Measurements from ENCODE around the gene GUCY2D.
A peak's percentile ranks its signal among the peaks of the same experiment; 100 is the strongest.
"Not testable (repeated sequence)": the region's sequence is repeated elsewhere in the genome, so short reads cannot be mapped to it uniquely, and the experiment has no call there.

GUCY2D gene

DNA sequence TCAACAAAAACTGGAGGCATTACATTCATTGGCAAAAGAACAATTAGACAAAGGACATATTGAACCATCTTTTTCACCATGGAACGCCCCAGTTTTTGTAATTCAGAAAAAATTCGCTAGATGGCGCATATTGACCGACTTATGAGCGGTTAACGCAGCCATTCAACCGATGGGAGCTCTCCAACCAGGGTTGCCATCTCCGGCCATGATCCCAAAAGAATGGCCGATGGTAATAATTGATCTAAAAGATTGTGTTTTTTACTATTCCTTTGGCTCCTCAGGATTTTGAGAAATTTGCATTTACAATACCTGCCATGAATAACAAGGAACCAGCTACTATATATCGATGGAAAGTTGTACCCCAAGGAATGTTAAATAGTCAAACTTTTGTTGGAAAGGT is 57.9 kb downstream of the GUCY2D start:
- Histone ChIP-seq H3K9ac (ENCODE audit: low read length) (no peak overlapping the region), H3K9me3 (ENCODE audit: control insufficient read depth, insufficient read depth, low read depth, low read length) (no peaks in the 10 kb centered on the region), H3K36me3 (ENCODE audit: control insufficient read depth, insufficient read depth, low read length) (no peaks in the 10 kb centered on the region), H3K4me1 (ENCODE audit: control insufficient read depth, insufficient read depth, low read length) (peaks cover 36% of the 10 kb centered on the region), H3K27ac (ENCODE audit: low read depth, low read length) (no peak overlapping the region), H3K27me3 (ENCODE audit: control insufficient read depth, insufficient read depth, low read length) (peaks cover 67% of the 10 kb centered on the region), H3K4me3 (ENCODE audit: low read depth, low read length) (no peak overlapping the region)

GRCh38 chr17:8061851-8062250 is 59.4 kb downstream of the GUCY2D start:
- not testable (repeated sequence) for H3K9me3 ChIP-seq (ENCODE audit: control insufficient read depth, insufficient read depth, low read depth, low read length); H3K36me3 ChIP-seq (ENCODE audit: control insufficient read depth, insufficient read depth, low read length)
- Histone ChIP-seq H3K4me3 (ENCODE audit: low read depth, low read length) (peak overlapping the region; percentile 66; the same call in 1 of the 2 replicates), H3K9ac (ENCODE audit: low read length) (peak overlapping the region; percentile 77), H3K27ac (ENCODE audit: low read depth, low read length) (peak overlapping the region; percentile 35; the same call in 1 of the 2 replicates), H3K27me3 (ENCODE audit: control insufficient read depth, insufficient read depth, low read length) (peaks cover 61% of the 10 kb centered on the region), H3K4me1 (ENCODE audit: control insufficient read depth, insufficient read depth, low read length) (peaks cover 36% of the 10 kb centered on the region)

GRCh38 chr17:8062435-8062806 is 60.0 kb downstream of the GUCY2D start:
- no peaks in the 10 kb centered on the region for H3K36me3 ChIP-seq (ENCODE audit: control insufficient read depth, insufficient read depth, low read length)
- H3K27ac ChIP-seq (ENCODE audit: low read depth, low read length), result no peak overlapping the region; the same call in 1 of the 2 replicates
- peaks cover 60% of the 10 kb centered on the region for H3K27me3 ChIP-seq (ENCODE audit: control insufficient read depth, insufficient read depth, low read length)
- peak overlapping the region; percentile 66 for H3K4me3 ChIP-seq (ENCODE audit: low read depth, low read length)
- H3K4me1 ChIP-seq (ENCODE audit: control insufficient read depth, insufficient read depth, low read length), result peaks cover 41% of the 10 kb centered on the region
- peak overlapping the region; percentile 77 for H3K9ac ChIP-seq (ENCODE audit: low read length)
- no peaks in the 10 kb centered on the region for H3K9me3 ChIP-seq (ENCODE audit: control insufficient read depth, insufficient read depth, low read depth, low read length)

- Histone ChIP-seq H3K9me3 (ENCODE audit: control insufficient read depth, insufficient read depth, low read depth, low read length) (no peaks in the 10 kb centered on the region), H3K4me1 (ENCODE audit: control insufficient read depth, insufficient read depth, low read length) (peaks cover 39% of the 10 kb centered on the region), H3K27ac (ENCODE audit: low read depth, low read length) (no peak overlapping the region), H3K4me3 (ENCODE audit: low read depth, low read length) (peak overlapping the region; percentile 66), H3K27me3 (ENCODE audit: control insufficient read depth, insufficient read depth, low read length) (peaks cover 63% of the 10 kb centered on the region), H3K36me3 (ENCODE audit: control insufficient read depth, insufficient read depth, low read length) (no peaks in the 10 kb centered on the region), H3K9ac (ENCODE audit: low read length) (peak overlapping the region; percentile 77)
These were observed 60.5 kb downstream of the GUCY2D start for GRCh38 chr17:8062807-8063483.

- Histone ChIP-seq H3K27ac (ENCODE audit: low read depth, low read length) (no peak overlapping the region), H3K9me3 (ENCODE audit: control insufficient read depth, insufficient read depth, low read depth, low read length) (no peaks in the 10 kb centered on the region), H3K4me3 (ENCODE audit: low read depth, low read length) (peak overlapping the region; percentile 66), H3K9ac (ENCODE audit: low read length) (peak overlapping the region; percentile 77), H3K4me1 (ENCODE audit: control insufficient read depth, insufficient read depth, low read length) (peaks cover 38% of the 10 kb centered on the region), H3K36me3 (ENCODE audit: control insufficient read depth, insufficient read depth, low read length) (no peaks in the 10 kb centered on the region), H3K27me3 (ENCODE audit: control insufficient read depth, insufficient read depth, low read length) (peaks cover 69% of the 10 kb centered on the region)
These were observed 61.5 kb downstream of the GUCY2D start for GRCh38 chr17:8063761-8064534.

DNA sequence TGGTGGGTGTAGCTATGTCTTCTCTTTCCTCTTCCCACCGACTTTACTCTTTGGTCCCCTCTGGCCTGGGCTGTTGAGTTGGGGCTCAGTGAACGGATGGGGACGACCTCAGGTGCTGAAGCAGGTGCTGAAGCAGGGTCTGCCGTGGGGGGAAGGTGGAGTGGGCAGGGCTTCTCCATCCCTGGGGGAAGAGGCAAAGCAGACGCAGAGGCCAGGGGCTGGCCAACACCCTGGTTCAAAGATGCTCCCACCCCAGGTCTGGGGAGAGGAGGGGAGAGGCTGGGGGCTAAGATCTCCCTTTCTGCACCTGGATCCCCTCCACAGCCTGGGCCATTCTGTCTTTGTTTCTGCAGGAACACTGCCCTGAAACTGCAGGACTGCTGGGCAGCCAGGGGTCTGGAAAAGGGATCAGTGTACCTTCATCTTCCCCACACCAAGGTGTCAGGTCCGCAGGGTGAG is 62.2 kb downstream of the GUCY2D start:
- Histone ChIP-seq H3K27ac (ENCODE audit: low read depth, low read length) (no peak overlapping the region), H3K9me3 (ENCODE audit: control insufficient read depth, insufficient read depth, low read depth, low read length) (no peaks in the 10 kb centered on the region), H3K9ac (ENCODE audit: low read length) (no peak overlapping the region), H3K4me1 (ENCODE audit: control insufficient read depth, insufficient read depth, low read length) (peaks cover 38% of the 10 kb centered on the region), H3K4me3 (ENCODE audit: low read depth, low read length) (peak overlapping the region; percentile 5; the same call in 1 of the 2 replicates), H3K27me3 (ENCODE audit: control insufficient read depth, insufficient read depth, low read length) (peaks cover 70% of the 10 kb centered on the region), H3K36me3 (ENCODE audit: control insufficient read depth, insufficient read depth, low read length) (no peaks in the 10 kb centered on the region)

DNA sequence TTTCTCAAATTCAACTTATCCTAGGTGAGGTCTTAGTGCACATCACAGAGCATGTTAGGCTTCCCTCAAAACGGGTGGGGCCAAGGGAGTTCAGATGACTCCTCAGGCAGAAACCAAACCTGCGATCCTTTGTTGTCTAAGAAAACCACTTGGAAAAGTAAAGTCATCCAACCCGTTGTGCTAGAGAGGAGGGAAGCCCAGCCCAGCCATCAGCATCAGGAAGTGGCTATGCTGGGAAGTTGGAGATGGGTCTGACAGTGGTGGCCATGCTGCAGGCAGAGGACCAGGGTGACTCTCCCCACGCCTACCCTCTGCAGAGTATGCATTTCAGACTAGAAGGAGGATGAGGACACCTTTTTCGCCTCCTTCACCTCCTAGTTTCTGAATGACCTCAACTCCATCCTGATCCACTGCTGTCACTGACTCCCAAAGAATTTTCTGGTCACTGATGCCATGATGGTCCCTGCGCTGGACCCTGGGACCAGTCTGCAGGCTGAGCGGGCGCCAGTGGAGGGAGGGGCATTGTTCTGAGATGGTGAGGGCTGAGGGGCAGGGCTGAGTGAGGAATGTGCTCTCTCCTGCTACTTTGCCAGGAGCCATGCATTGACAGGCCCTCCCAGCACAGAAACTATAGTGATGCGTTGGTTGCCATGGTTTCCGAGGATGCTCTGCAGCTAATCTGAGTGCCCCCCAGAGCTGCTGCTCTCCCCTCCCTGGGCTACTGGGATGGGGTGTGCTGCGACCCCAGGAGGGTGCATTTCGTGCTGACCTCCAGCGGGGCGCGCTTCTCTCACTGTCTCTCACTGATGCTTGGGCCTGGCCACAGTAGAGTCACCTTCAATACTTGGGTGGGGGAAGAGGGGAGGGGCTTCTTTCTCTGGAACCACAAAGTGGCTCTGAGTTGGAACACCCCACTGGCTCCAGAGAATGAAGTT is 64.7 kb downstream of the GUCY2D start:
- Histone ChIP-seq H3K27me3 (ENCODE audit: control insufficient read depth, insufficient read depth, low read length) (peaks cover 72% of the 10 kb centered on the region), H3K9ac (ENCODE audit: low read length) (no peak overlapping the region), H3K9me3 (ENCODE audit: control insufficient read depth, insufficient read depth, low read depth, low read length) (no peaks in the 10 kb centered on the region), H3K4me1 (ENCODE audit: control insufficient read depth, insufficient read depth, low read length) (peaks cover 23% of the 10 kb centered on the region), H3K36me3 (ENCODE audit: control insufficient read depth, insufficient read depth, low read length) (no peaks in the 10 kb centered on the region), H3K4me3 (ENCODE audit: low read depth, low read length) (no peak overlapping the region), H3K27ac (ENCODE audit: low read depth, low read length) (no peak overlapping the region)

GRCh38 chr17:8067806-8068205 is 65.4 kb downstream of the GUCY2D start:
- no peak overlapping the region for H3K27ac ChIP-seq (ENCODE audit: low read depth, low read length)
- peaks cover 17% of the 10 kb centered on the region for H3K4me1 ChIP-seq (ENCODE audit: control insufficient read depth, insufficient read depth, low read length)
- H3K9ac ChIP-seq (ENCODE audit: low read length), result no peak overlapping the region
- peaks cover 72% of the 10 kb centered on the region for H3K27me3 ChIP-seq (ENCODE audit: control insufficient read depth, insufficient read depth, low read length)
- H3K9me3 ChIP-seq (ENCODE audit: control insufficient read depth, insufficient read depth, low read depth, low read length), result no peaks in the 10 kb centered on the region
- H3K4me3 ChIP-seq (ENCODE audit: low read depth, low read length), result no peak overlapping the region
- no peaks in the 10 kb centered on the region for H3K36me3 ChIP-seq (ENCODE audit: control insufficient read depth, insufficient read depth, low read length)

DNA sequence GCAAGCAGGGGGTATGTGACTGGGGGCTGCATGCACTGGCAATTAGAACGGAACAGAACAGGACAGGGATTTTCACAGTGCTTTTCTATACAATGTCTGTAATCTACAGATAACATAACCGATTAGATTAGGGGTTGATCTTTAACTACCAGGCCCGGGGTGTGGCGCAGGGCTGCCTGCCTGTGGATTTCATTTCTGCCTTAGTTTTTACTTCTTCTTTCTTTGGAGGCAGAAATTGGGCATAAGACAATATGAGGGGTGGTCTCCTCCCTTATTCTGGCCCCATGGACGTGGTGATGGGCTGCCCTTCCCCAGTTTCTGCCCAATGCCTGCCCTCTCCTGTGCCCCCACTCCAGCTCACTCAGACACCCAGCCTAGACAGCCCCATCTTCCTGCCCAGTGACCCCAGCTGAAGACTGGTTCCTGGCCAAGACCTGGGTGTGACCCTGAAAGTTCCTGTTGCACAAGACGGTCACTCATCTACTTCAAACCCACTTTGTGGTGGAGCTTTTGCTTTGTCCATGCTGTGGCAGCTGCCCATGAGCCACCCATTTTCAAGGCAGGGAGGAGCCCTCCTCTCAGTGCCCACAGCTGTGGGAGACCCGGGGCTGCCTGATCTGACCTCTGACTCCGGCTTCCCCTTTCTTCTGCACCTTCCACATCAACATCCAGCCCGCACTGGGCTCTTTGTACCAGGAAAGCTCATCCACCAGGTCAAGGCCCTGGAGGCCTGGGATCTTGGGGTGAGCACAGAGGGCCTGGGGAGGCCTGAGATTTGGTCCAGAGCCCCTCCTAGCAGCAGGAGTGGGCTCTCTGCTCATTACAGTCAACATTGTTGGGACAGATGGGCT is 66.5 kb downstream of the GUCY2D start:
- Histone ChIP-seq H3K27me3 (ENCODE audit: control insufficient read depth, insufficient read depth, low read length) (peaks cover 74% of the 10 kb centered on the region), H3K9ac (ENCODE audit: low read length) (no peak overlapping the region), H3K4me1 (ENCODE audit: control insufficient read depth, insufficient read depth, low read length) (peaks cover 17% of the 10 kb centered on the region), H3K36me3 (ENCODE audit: control insufficient read depth, insufficient read depth, low read length) (no peaks in the 10 kb centered on the region), H3K4me3 (ENCODE audit: low read depth, low read length) (no peak overlapping the region), H3K9me3 (ENCODE audit: control insufficient read depth, insufficient read depth, low read depth, low read length) (no peaks in the 10 kb centered on the region), H3K27ac (ENCODE audit: low read depth, low read length) (no peak overlapping the region)

- Histone ChIP-seq H3K4me3 (ENCODE audit: low read depth, low read length) (no peak overlapping the region), H3K36me3 (ENCODE audit: control insufficient read depth, insufficient read depth, low read length) (no peaks in the 10 kb centered on the region), H3K9me3 (ENCODE audit: control insufficient read depth, insufficient read depth, low read depth, low read length) (no peaks in the 10 kb centered on the region), H3K9ac (ENCODE audit: low read length) (no peak overlapping the region), H3K27me3 (ENCODE audit: control insufficient read depth, insufficient read depth, low read length) (peaks cover 76% of the 10 kb centered on the region), H3K27ac (ENCODE audit: low read depth, low read length) (no peak overlapping the region), H3K4me1 (ENCODE audit: control insufficient read depth, insufficient read depth, low read length) (peaks cover 17% of the 10 kb centered on the region)
These were observed 67.1 kb downstream of the GUCY2D start for GRCh38 chr17:8069587-8069860.
